Nephron (organoid): ENCODE results near the gene ARRB1.

Experiments
- H3K27ac Mint-ChIP-seq, 3 experiments: 2 replicates each; pipeline ENCODE4 v1.8.0; 2020; ENCODE audit warnings: mixed read lengths in 3 of 3, mild to moderate bottlenecking in 2 of 3, moderate library complexity in 1 of 3
- H3K27me3 Mint-ChIP-seq: 2 replicates; pipeline ENCODE4 v1.8.0; 2021; ENCODE audit warnings: low read depth, mild to moderate bottlenecking, moderate library complexity, mixed read lengths
- H3K36me3 Mint-ChIP-seq: 2 replicates; pipeline ENCODE4 v1.8.0; 2020; ENCODE audit warnings: low read depth, mixed read lengths
- H3K4me1 Mint-ChIP-seq: 2 replicates; pipeline ENCODE4 v1.8.0; 2020; ENCODE audit warnings: mixed read lengths
- H3K4me3 Mint-ChIP-seq, 3 experiments: 2 replicates each; pipeline ENCODE4 v1.8.0; 2020; ENCODE audit warnings: mild to moderate bottlenecking in 3 of 3, mixed read lengths in 3 of 3, moderate library complexity in 2 of 3
- H3K9me3 Mint-ChIP-seq: 2 replicates; pipeline ENCODE4 v1.8.0; 2020; ENCODE audit warnings: mixed read lengths
- TF ChIP-seq, protein P1 (sequence below), 3 experiments: fragments of 200-600 bp; sonication (generic); IDR thresholded peaks; one replicate each; pipeline ENCODE4 v1.5.0; 2021; ENCODE audit warnings: antibody characterized with exemption in 3 of 3; ENCODE audit not compliant: unreplicated experiment in 3 of 3

Gene ARRB1

DNA sequence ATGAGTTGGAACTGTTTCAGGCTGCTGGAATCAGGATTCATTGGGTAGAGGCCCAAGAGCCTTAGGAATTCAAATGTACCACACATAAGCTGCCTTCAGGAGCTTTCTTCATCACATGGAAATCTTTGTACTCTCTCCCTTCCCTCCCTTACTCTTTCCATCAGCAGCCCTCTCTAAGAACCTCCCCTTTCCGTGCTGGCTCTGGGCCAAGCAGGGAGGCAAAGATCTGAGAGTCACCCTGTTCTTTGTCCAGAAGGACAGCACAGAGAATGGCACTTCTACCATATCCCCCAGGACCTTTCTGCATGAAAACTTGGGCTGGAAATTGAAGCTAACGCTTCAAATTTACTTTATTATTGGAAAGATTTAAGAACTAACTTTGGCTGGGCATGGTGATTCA, 131.6 kb downstream of the ARRB1 start:
- TF ChIP-seq, protein P1, sequence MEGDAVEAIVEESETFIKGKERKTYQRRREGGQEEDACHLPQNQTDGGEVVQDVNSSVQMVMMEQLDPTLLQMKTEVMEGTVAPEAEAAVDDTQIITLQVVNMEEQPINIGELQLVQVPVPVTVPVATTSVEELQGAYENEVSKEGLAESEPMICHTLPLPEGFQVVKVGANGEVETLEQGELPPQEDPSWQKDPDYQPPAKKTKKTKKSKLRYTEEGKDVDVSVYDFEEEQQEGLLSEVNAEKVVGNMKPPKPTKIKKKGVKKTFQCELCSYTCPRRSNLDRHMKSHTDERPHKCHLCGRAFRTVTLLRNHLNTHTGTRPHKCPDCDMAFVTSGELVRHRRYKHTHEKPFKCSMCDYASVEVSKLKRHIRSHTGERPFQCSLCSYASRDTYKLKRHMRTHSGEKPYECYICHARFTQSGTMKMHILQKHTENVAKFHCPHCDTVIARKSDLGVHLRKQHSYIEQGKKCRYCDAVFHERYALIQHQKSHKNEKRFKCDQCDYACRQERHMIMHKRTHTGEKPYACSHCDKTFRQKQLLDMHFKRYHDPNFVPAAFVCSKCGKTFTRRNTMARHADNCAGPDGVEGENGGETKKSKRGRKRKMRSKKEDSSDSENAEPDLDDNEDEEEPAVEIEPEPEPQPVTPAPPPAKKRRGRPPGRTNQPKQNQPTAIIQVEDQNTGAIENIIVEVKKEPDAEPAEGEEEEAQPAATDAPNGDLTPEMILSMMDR (IDR thresholded peaks at IDR 0.05; ENCODE audit: unreplicated experiment in 3 of 3): no peak
- Mint-ChIP-seq H3K9me3 (no peaks in the 10 kb centered on the region), H3K4me3 (no peak overlapping the region), H3K4me1 (no peaks in the 10 kb centered on the region), H3K27me3 (peaks cover 51% of the 10 kb centered on the region), H3K27ac (no peak overlapping the region), H3K36me3 (no peaks in the 10 kb centered on the region)

DNA sequence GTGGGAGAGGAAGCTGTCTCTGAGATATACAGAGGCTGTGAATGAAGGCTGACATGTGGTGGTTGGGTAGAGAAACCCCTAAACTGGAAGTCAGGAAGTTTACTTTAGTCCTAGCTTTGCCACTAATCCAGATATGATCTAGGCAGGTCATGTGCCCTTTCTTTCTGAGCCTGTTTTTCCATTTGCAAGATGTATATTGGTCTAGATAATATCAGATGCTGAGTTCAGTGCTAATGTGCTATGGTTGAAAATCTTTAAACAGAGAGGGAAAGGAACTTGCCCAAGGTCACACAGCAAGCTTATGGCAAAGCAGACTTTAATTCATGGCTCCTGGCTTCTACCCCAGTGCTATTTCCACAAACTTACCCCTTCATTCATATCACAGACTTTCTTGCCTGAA, 136.6 kb downstream of the ARRB1 start:
- Mint-ChIP-seq H3K27ac (no peak overlapping the region), H3K4me3 (no peak overlapping the region), H3K36me3 (no peaks in the 10 kb centered on the region), H3K4me1 (peaks cover 5% of the 10 kb centered on the region), H3K9me3 (no peaks in the 10 kb centered on the region), H3K27me3 (peaks cover 57% of the 10 kb centered on the region)
- TF ChIP-seq, protein P1 (IDR thresholded peaks at IDR 0.05; ENCODE audit: unreplicated experiment in 3 of 3): no peak

DNA sequence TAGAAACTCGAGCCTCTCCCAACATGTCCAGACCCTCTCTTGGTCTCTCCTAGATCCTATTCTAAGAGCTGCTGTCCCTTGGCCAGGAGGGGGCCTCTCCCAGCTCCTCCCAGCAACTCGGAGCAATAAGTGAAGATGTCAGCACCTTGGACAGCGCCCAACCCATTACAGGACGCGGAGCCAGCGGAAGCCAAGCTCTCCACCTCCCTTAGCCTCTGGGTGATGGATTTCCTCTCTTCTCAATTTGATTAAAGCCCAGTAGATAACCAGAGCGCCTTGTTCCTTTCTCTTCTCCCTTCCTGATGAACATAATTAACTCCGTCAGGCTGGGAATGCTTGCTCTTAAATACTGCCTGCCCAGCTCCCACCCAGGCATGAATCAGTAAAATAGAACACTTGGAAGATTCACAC, 137.0 kb downstream of the ARRB1 start:
- no peak overlapping the region for H3K27ac Mint-ChIP-seq
- TF ChIP-seq, protein P1 (IDR thresholded peaks at IDR 0.05; ENCODE audit: unreplicated experiment in 3 of 3): peak; percentile 42 to 62 (median 51)
- no peaks in the 10 kb centered on the region for H3K36me3 Mint-ChIP-seq
- H3K4me3 Mint-ChIP-seq: no peak overlapping the region
- no peaks in the 10 kb centered on the region for H3K9me3 Mint-ChIP-seq
- peaks cover 52% of the 10 kb centered on the region for H3K27me3 Mint-ChIP-seq
- H3K4me1 Mint-ChIP-seq: peaks cover 5% of the 10 kb centered on the region
